Panc1 (cell line): Measurements from ENCODE around the gene SDK1. TPM values are rescaled to one million over a fixed set of nuclear protein-coding genes. Genes with fewer than 3 reads are reported as not detected.

Experiments used
- ATAC-seq: fragments of 200-7000 bp; cut with Tn5 transposase; 2 replicates; pipeline ENCODE4 v1.9.1; 2020; ENCODE audit warnings: mild to moderate bottlenecking, moderate library complexity
- BruUV-seq: library from RNA; stranded (reverse); fragments of 400-500 nt; replicated peaks from 2 replicates; lab custom pipeline; 2021; lab: Mats Ljungman, UMichigan
- CTCF ChIA-PET: fragments of 300-600 bp; sonication (Branson Sonifier 250); formaldehyde crosslinking; loops from one replicate; lab custom pipeline; 2022; ENCODE audit warnings: antibody characterized with exemption; lab: Charles Lee
- POLR2A ChIA-PET: fragments of 300-600 bp; sonication (Branson Sonifier 250); formaldehyde crosslinking; loops from one replicate; lab custom pipeline; 2022; ENCODE audit warnings: antibody characterized with exemption; lab: Charles Lee
- DNase-seq: peaks from one replicate; pipeline ENCODE4 v3.0.0-alpha.2; 2010; ENCODE audit warnings: low read depth, low spot score
- H3K27ac ChIP-seq: 2 replicates; pipeline ENCODE4 v1.5.1; 2011; ENCODE audit warnings: mild to moderate bottlenecking, low read length, inconsistent platforms
- H3K27me3 ChIP-seq: fragments of 200-500 bp; sonication (Bioruptor generic); 2 replicates; pipeline ENCODE4 v1.6.0; 2014; ENCODE audit warnings: low read length, inconsistent platforms; ENCODE audit not compliant: control insufficient read depth, insufficient read depth
- H3K36me3 ChIP-seq: fragments of 200-500 bp; sonication (Bioruptor generic); 2 replicates; pipeline ENCODE4 v1.5.1; 2014; ENCODE audit warnings: inconsistent platforms, mild to moderate bottlenecking, low read length, moderate library complexity; ENCODE audit not compliant: control insufficient read depth, insufficient read depth
- H3K4me1 ChIP-seq: 2 replicates; pipeline ENCODE4 v1.5.1; 2011; ENCODE audit warnings: inconsistent platforms, mild to moderate bottlenecking, low read length, moderate library complexity; ENCODE audit not compliant: control insufficient read depth, insufficient read depth
- H3K4me3 ChIP-seq, 2 experiments: 2 replicates each; pipeline ENCODE4 v1.5.1; 2011 to 2012; ENCODE audit warnings: low read depth in 2 of 2, low read length in 2 of 2, mild to moderate bottlenecking in 2 of 2, inconsistent platforms in 1 of 2, moderate library complexity in 1 of 2
- H3K9me3 ChIP-seq: fragments of 200-500 bp; sonication (Bioruptor generic); 2 replicates; pipeline ENCODE4 v1.5.1; 2014; ENCODE audit warnings: low read depth, mild to moderate bottlenecking, inconsistent platforms, low read length, moderate library complexity; ENCODE audit not compliant: control insufficient read depth, insufficient read depth
- POLR2AphosphoS5 ChIP-seq: IDR thresholded peaks from 2 replicates; pipeline ENCODE4 v1.6.1; 2012; ENCODE audit warnings: mild to moderate bottlenecking, low read depth, low read length, moderate library complexity
- SIN3A ChIP-seq: IDR thresholded peaks from 2 replicates; pipeline ENCODE4 v1.6.1; 2012; ENCODE audit warnings: low read depth, mild to moderate bottlenecking, low read length, moderate library complexity, borderline replicate concordance; ENCODE audit not compliant: insufficient read depth
- TCF7L2 ChIP-seq: IDR thresholded peaks from 2 replicates; pipeline ENCODE4 v1.6.1; 2011; ENCODE audit warnings: mild to moderate bottlenecking, low read depth, low read length, inconsistent platforms
- in situ Hi-C: cut with HindIII; loops from 2 replicates; pipeline ENCODE4 v1.10.0; 2016; ENCODE audit warnings: low sequenced_read_pairs, low pct_unique_long_range_greater_than_20kb
- intact Hi-C: fragments of 100-400 bp; cut with micrococcal nuclease; formaldehyde crosslinking; loops from one replicate; pipeline ENCODE4 v1.10.0; 2022; ENCODE audit not compliant: unreplicated experiment
- total RNA-seq: library from RNA; stranded (reverse); gene quantifications from one replicate; pipeline ENCODE4 v1.2.1, GENCODE V29; 2021; ENCODE audit not compliant: unreplicated experiment
- TF ChIP-seq, protein P1 (sequence below): fragments of 450-650 bp; IDR thresholded peaks from 2 replicates; pipeline ENCODE4 v1.5.1; 2017; ENCODE audit warnings: mild to moderate bottlenecking
- TF ChIP-seq, protein P2 (sequence below), 2 experiments: IDR thresholded peaks; 2 replicates each; pipeline ENCODE4 v1.6.1; 2011 to 2012; ENCODE audit warnings: low read depth in 2 of 2, control low read depth in 1 of 2, low read length in 1 of 2, mild to moderate bottlenecking in 1 of 2, moderate library complexity in 1 of 2; ENCODE audit not compliant: insufficient read depth in 1 of 2

SDK1 gene
- total RNA-seq, 1 experiment from 2014 or later = 47.4 TPM

DNA sequence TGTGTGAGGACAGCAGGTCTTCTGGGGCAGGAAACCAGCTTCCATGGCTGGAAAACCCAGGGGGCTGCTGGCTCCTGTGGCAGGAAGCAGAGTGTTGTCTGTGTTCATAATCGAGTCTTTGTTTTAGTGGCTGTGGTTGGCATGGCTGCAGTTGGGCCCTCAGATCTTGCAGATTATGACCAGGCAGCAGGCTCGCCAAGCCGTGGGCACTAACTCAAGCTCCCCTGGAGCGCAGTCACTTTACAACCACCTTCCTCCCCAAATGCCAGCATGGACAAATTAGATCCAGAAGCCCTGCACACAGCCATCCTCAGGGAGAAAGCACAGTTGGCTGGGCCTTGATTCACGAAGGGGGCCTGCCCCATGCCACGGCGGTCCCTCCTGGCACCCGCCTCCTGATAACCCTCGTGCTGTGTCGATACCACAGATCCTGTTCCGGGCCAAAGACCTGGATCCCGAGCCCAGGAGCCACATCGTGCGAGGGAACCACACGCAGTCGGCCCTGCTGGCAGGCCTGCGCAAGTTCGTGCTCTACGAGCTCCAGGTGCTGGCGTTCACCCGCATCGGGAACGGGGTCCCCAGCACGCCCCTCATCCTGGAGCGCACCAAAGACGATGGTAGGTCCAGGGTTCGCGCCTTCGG lies 828.5 kb downstream of the SDK1 start:
- Histone ChIP-seq H3K9me3 (no peaks in the 10 kb centered on the region), H3K4me1 (no peaks in the 10 kb centered on the region), H3K27ac (no peak overlapping the region), H3K36me3 (no peaks in the 10 kb centered on the region), H3K4me3 (no peak overlapping the region), H3K27me3 (no peaks in the 10 kb centered on the region)
- no TSS peak for BruUV-seq
- POLR2A ChIA-PET = no interaction called here
- DNase-seq (no peak), ATAC-seq (no peak)
- TF ChIP-seq, protein P1, sequence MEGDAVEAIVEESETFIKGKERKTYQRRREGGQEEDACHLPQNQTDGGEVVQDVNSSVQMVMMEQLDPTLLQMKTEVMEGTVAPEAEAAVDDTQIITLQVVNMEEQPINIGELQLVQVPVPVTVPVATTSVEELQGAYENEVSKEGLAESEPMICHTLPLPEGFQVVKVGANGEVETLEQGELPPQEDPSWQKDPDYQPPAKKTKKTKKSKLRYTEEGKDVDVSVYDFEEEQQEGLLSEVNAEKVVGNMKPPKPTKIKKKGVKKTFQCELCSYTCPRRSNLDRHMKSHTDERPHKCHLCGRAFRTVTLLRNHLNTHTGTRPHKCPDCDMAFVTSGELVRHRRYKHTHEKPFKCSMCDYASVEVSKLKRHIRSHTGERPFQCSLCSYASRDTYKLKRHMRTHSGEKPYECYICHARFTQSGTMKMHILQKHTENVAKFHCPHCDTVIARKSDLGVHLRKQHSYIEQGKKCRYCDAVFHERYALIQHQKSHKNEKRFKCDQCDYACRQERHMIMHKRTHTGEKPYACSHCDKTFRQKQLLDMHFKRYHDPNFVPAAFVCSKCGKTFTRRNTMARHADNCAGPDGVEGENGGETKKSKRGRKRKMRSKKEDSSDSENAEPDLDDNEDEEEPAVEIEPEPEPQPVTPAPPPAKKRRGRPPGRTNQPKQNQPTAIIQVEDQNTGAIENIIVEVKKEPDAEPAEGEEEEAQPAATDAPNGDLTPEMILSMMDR = no peak
- TF ChIP-seq POLR2AphosphoS5 = no peak
- TF ChIP-seq SIN3A = no peak
- TF ChIP-seq, protein P2, sequence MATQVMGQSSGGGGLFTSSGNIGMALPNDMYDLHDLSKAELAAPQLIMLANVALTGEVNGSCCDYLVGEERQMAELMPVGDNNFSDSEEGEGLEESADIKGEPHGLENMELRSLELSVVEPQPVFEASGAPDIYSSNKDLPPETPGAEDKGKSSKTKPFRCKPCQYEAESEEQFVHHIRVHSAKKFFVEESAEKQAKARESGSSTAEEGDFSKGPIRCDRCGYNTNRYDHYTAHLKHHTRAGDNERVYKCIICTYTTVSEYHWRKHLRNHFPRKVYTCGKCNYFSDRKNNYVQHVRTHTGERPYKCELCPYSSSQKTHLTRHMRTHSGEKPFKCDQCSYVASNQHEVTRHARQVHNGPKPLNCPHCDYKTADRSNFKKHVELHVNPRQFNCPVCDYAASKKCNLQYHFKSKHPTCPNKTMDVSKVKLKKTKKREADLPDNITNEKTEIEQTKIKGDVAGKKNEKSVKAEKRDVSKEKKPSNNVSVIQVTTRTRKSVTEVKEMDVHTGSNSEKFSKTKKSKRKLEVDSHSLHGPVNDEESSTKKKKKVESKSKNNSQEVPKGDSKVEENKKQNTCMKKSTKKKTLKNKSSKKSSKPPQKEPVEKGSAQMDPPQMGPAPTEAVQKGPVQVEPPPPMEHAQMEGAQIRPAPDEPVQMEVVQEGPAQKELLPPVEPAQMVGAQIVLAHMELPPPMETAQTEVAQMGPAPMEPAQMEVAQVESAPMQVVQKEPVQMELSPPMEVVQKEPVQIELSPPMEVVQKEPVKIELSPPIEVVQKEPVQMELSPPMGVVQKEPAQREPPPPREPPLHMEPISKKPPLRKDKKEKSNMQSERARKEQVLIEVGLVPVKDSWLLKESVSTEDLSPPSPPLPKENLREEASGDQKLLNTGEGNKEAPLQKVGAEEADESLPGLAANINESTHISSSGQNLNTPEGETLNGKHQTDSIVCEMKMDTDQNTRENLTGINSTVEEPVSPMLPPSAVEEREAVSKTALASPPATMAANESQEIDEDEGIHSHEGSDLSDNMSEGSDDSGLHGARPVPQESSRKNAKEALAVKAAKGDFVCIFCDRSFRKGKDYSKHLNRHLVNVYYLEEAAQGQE (IDR thresholded peaks at IDR 0.05; ENCODE audit: insufficient read depth in 1 of 2, low read depth in 2 of 2, low read length in 1 of 2) = no peak
- intact Hi-C loops = no loop called here
- CTCF ChIA-PET = no interaction called here
- in situ Hi-C loops = no loop called here

- Histone ChIP-seq H3K9me3 (no peaks in the 10 kb centered on the region), H3K4me3 (no peak overlapping the region), H3K27ac (no peak overlapping the region), H3K27me3 (no peaks in the 10 kb centered on the region), H3K36me3 (no peaks in the 10 kb centered on the region), H3K4me1 (no peaks in the 10 kb centered on the region)
- no peak for DNase-seq
- ChIA-PET CTCF (no interaction called here), POLR2A (no interaction called here)
- intact Hi-C loops = no loop called here
- BruUV-seq = no TSS peak
- TF ChIP-seq SIN3A (no peak), TCF7L2 (no peak), POLR2AphosphoS5 (no peak)
- TF ChIP-seq, protein P1 = no peak
- TF ChIP-seq, protein P2 (IDR thresholded peaks at IDR 0.05; ENCODE audit: insufficient read depth in 1 of 2, low read depth in 2 of 2, low read length in 1 of 2) = no peak
- ATAC-seq = no peak; the same call in 1 of the 2 replicates
- in situ Hi-C loops = no loop called here
Measured at GRCh38 chr7:4131063-4131462, 830.0 kb downstream of the SDK1 start.
